ENCODE results near the gene EXOC7. TPM values are rescaled to one million over a fixed set of nuclear protein-coding genes. Genes with fewer than 3 reads are reported as not detected.
A peak's percentile ranks its signal among the peaks of the same experiment; 100 is the strongest.

EXOC7 gene
- total and polyA plus RNA-seq, 2 of the 4 experiments (the other 2 are of a cell fraction), result 85.9 to 118 TPM

DNA sequence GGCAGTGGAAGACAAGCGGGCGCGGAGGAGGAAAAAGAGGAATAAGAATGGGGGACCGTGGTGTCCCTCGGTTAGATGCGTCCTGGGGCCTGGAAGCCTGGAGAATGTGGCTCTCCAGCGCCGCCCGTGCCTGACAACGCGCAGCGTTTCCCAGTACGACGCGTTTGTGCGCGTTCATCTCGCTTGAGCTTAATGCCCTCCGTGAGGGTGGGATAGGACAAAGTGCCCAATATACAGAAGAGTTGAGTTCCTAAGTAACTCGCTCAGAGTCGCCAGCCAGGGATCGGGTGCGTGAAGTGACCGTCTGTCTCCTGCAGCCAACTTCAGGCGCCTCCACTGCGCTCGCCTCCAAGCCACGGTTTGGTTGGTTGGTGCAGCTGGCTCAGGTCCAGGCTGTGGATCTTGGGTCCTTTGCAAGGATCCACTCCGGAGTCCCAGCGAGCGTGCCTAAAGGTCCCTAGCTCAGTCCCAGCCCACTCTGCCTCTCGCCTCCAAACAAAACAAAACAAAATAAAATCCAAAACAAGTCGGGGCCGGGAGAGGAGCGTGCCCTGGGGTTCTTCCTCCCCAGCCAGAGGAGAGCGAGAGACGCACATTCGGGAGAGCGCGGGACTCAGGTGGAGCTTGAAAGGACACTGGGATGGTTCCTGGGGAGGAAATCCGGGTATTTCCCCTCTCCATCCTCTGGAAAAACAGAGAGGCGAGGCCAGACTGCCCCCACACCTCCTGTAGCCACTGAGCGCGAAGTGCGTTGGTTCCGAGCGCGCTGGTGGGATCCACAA lies 28.0 kb downstream of the EXOC7 start:
- 4% methylated on average over 23 of the region's 48 CpGs; no CpG with 5 or more reads in 1 of the 2 experiments for WGBS, 2 experiments (ENCODE audit: extremely low coverage in 2 of 2, insufficient read length in 1 of 2)
- no peak overlapping the region for H3K14ac ChIP-seq (replicated peaks; ENCODE audit: low read depth, low read length)
- no peak overlapping the region for H2AK9ac ChIP-seq (replicated peaks; ENCODE audit: low read depth, low read length, poor library complexity)
- peaks cover 0 to 19% of the 10 kb centered on the region in 2 experiments; a peak in 2 of 4 replicates for H3K79me1 ChIP-seq (ENCODE audit: low read depth in 1 of 2, low read length in 2 of 2)
- in situ Hi-C loops (cut with MboI; ENCODE audit: low sequenced_read_pairs) (no loop called here), intact Hi-C loops (cut with micrococcal nuclease) (loop anchor here (10.0 kb wide), 1 partner anchor 171 kb away; the partner anchor contains the start of gene MRPL38), dilution Hi-C loops (cut with HindIII; ENCODE audit: low sequenced_read_pairs, unreplicated experiment) (no loop called here)
- H2BK5ac ChIP-seq (ENCODE audit: low read depth, low read length, poor library complexity, severe bottlenecking), result no peak overlapping the region
- H3K9me1 ChIP-seq (ENCODE audit: insufficient read depth, low read length), result peaks cover 14% of the 10 kb centered on the region
- H2BK20ac ChIP-seq (ENCODE audit: low read depth, low read length), result no peak overlapping the region
- H3K4me3 ChIP-seq (ENCODE audit: insufficient read depth, low read depth, low read length), result no peak overlapping the region
- no peak overlapping the region for H3K27ac ChIP-seq (ENCODE audit: insufficient read depth, low read length)
- ATAC-seq (ENCODE audit: low read depth), result no peak
- no peak overlapping the region for H4K91ac ChIP-seq (ENCODE audit: insufficient read depth, low read depth, low read length)
- H4K8ac ChIP-seq (ENCODE audit: low read depth in 2 of 2, low read length in 2 of 2), result no peak overlapping the region
- H3K9ac ChIP-seq (ENCODE audit: low read depth, low read length), result no peak overlapping the region
- no peak overlapping the region for H3K18ac ChIP-seq (ENCODE audit: low read depth, low read length)
- DNase-seq, result no peak
- no peak overlapping the region for H3K4ac ChIP-seq (ENCODE audit: low read depth, low read length)
- peaks cover 3% of the 10 kb centered on the region; the same call in 1 of the 2 replicates for H3K4me1 ChIP-seq (ENCODE audit: control insufficient read depth, insufficient read depth, low read length)
- H3K27me3 ChIP-seq (ENCODE audit: control insufficient read depth, insufficient read depth, low read length), result peaks cover 66% of the 10 kb centered on the region
- H3K36me3 ChIP-seq (ENCODE audit: control insufficient read depth, insufficient read depth, low read length), result no peaks in the 10 kb centered on the region
- H3K56ac ChIP-seq (ENCODE audit: extremely low read depth, insufficient read depth, low read length), result no peak overlapping the region
- H2AFZ ChIP-seq (replicated peaks; ENCODE audit: low read length, poor library complexity), result peak overlapping the region; percentile 65
- H2BK120ac ChIP-seq (ENCODE audit: low read depth, low read length), result no peak overlapping the region
- ChIA-PET POLR2A (ENCODE audit: unreplicated experiment) (no interaction called here), CTCF (no interaction called here)
- no peak overlapping the region for H2BK15ac ChIP-seq (ENCODE audit: low read depth, low read length)
- TF ChIP-seq RCOR1 (IDR thresholded peaks at IDR 0.05; ENCODE audit: insufficient replicate concordance, low read length), result no peak
- TF ChIP-seq MXI1 (IDR thresholded peaks at IDR 0.05; ENCODE audit: borderline replicate concordance, low read depth, low read length), result no peak
- TF ChIP-seq RAD21 (IDR thresholded peaks at IDR 0.05; ENCODE audit: low read length), result no peak
- TF ChIP-seq MAZ (IDR thresholded peaks at IDR 0.05; ENCODE audit: borderline replicate concordance, low read depth, low read length), result no peak
- TF ChIP-seq SMC3 (IDR thresholded peaks at IDR 0.05; ENCODE audit: low read depth, low read length), result no peak
- TF ChIP-seq, protein P1, sequence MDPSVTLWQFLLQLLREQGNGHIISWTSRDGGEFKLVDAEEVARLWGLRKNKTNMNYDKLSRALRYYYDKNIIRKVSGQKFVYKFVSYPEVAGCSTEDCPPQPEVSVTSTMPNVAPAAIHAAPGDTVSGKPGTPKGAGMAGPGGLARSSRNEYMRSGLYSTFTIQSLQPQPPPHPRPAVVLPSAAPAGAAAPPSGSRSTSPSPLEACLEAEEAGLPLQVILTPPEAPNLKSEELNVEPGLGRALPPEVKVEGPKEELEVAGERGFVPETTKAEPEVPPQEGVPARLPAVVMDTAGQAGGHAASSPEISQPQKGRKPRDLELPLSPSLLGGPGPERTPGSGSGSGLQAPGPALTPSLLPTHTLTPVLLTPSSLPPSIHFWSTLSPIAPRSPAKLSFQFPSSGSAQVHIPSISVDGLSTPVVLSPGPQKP (IDR thresholded peaks at IDR 0.05; ENCODE audit: borderline replicate concordance, low read depth, low read length), result no peak
- TF ChIP-seq, protein P2, sequence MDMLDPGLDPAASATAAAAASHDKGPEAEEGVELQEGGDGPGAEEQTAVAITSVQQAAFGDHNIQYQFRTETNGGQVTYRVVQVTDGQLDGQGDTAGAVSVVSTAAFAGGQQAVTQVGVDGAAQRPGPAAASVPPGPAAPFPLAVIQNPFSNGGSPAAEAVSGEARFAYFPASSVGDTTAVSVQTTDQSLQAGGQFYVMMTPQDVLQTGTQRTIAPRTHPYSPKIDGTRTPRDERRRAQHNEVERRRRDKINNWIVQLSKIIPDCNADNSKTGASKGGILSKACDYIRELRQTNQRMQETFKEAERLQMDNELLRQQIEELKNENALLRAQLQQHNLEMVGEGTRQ (IDR thresholded peaks at IDR 0.05; ENCODE audit: low read depth, low read length), result no peak
- TF ChIP-seq MAFK (IDR thresholded peaks at IDR 0.05; ENCODE audit: low read depth, low read length), result no peak
- TF ChIP-seq CEBPB (IDR thresholded peaks at IDR 0.05; ENCODE audit: low read depth, low read length), result no peak
- TF ChIP-seq, protein P3, sequence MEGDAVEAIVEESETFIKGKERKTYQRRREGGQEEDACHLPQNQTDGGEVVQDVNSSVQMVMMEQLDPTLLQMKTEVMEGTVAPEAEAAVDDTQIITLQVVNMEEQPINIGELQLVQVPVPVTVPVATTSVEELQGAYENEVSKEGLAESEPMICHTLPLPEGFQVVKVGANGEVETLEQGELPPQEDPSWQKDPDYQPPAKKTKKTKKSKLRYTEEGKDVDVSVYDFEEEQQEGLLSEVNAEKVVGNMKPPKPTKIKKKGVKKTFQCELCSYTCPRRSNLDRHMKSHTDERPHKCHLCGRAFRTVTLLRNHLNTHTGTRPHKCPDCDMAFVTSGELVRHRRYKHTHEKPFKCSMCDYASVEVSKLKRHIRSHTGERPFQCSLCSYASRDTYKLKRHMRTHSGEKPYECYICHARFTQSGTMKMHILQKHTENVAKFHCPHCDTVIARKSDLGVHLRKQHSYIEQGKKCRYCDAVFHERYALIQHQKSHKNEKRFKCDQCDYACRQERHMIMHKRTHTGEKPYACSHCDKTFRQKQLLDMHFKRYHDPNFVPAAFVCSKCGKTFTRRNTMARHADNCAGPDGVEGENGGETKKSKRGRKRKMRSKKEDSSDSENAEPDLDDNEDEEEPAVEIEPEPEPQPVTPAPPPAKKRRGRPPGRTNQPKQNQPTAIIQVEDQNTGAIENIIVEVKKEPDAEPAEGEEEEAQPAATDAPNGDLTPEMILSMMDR (conservative IDR thresholded peaks at IDR 0.05; ENCODE audit: low read depth, low read length), result no peak
- no peak for TF ChIP-seq RFX5 (IDR thresholded peaks at IDR 0.05; ENCODE audit: low read depth, low read length)
- no peak for TF ChIP-seq BHLHE40 (IDR thresholded peaks at IDR 0.05; ENCODE audit: low read depth, low read length)
- no peak for TF ChIP-seq FOS (IDR thresholded peaks at IDR 0.05; ENCODE audit: low read depth, low read length)
- peaks cover 12% of the 10 kb centered on the region for H4K20me1 ChIP-seq (ENCODE audit: insufficient read depth, low read length)
- H2AK5ac ChIP-seq (ENCODE audit: low read depth, low read length), result no peak overlapping the region
- no peaks in the 10 kb centered on the region for H3K9me3 ChIP-seq (ENCODE audit: control insufficient read depth, insufficient read depth, low read length)
- no TSS peak for BruUV-seq (replicated peaks)
- H3K23ac ChIP-seq (ENCODE audit: low read depth, low read length), result no peak overlapping the region
- H4K5ac ChIP-seq (ENCODE audit: low read depth, low read length), result no peak overlapping the region
- no peak overlapping the region for H3K4me2 ChIP-seq (ENCODE audit: low read depth, low read length)

Data from IMR-90 (cell line).